ENCODE measurements around the gene IGFL1.

- TF ChIP-seq, protein P1, sequence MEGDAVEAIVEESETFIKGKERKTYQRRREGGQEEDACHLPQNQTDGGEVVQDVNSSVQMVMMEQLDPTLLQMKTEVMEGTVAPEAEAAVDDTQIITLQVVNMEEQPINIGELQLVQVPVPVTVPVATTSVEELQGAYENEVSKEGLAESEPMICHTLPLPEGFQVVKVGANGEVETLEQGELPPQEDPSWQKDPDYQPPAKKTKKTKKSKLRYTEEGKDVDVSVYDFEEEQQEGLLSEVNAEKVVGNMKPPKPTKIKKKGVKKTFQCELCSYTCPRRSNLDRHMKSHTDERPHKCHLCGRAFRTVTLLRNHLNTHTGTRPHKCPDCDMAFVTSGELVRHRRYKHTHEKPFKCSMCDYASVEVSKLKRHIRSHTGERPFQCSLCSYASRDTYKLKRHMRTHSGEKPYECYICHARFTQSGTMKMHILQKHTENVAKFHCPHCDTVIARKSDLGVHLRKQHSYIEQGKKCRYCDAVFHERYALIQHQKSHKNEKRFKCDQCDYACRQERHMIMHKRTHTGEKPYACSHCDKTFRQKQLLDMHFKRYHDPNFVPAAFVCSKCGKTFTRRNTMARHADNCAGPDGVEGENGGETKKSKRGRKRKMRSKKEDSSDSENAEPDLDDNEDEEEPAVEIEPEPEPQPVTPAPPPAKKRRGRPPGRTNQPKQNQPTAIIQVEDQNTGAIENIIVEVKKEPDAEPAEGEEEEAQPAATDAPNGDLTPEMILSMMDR (IDR thresholded peaks at IDR 0.05) = no peak
- TF ChIP-seq POLR2A (IDR thresholded peaks at IDR 0.05) = no peak
- TF ChIP-seq EP300 (IDR thresholded peaks at IDR 0.05) = no peak
These were observed 32.0 kb upstream of the IGFL1 start for GRCh38 chr19:46197314-46198070.
